Germinal center (tissue), 1 donor: ENCODE measurements around the gene SIVA1.

Experiments used
- DNase-seq: peaks from one replicate; pipeline ENCODE4 v3.0.0; 2012; ENCODE audit warnings: mixed read lengths, low spot score

Gene SIVA1

GRCh38 chr14:104784846-104785707 lies 32.1 kb downstream of the SIVA1 start:
- DNase-seq: no peak

DNA sequence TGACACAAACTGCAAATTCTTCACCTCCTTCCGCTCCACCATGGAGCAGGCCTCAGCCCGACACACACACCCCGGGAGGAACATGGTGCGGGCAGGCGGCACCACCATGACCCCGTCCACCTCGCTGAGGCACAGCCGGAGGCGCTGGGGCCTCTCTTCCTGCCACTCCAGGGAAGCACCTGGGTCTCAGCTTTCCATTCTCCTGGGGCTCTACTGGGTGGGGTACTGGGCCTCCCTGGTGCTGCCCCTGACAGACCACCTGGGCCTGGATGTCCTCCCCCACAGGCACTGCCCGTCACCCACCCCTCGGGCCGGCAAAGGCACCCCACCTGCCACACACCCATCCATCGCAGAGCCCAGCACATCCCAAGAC lies 32.7 kb downstream of the SIVA1 start:
- DNase-seq: no peak

DNA sequence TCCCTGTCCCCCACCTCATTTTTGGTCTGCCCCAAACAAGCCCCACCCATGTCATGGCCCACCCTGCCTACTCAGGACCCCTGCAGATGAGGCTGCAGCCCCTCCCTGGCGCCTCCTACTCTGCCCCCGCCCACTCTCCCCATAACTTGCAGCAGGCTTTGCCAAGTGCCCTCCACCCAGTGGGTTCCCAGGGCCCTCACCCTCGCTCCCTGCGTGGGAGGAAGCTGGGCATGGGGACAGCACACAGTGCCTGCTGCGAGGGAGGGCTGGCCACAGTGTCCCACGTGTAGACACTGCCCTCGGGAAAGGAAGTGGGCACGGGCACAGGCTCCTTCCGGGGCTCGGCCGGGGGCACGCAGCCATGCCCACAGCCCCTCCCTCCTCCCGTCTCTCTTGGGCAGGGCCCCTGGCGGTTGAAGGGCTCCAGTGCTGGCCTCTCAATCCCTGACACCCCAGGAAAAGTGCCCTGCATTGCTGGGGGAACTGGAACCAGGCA lies 33.2 kb downstream of the SIVA1 start:
- no peak for DNase-seq

- DNase-seq: no peak
Measured at GRCh38 chr14:104786726-104787675, 34.1 kb downstream of the SIVA1 start.

DNA sequence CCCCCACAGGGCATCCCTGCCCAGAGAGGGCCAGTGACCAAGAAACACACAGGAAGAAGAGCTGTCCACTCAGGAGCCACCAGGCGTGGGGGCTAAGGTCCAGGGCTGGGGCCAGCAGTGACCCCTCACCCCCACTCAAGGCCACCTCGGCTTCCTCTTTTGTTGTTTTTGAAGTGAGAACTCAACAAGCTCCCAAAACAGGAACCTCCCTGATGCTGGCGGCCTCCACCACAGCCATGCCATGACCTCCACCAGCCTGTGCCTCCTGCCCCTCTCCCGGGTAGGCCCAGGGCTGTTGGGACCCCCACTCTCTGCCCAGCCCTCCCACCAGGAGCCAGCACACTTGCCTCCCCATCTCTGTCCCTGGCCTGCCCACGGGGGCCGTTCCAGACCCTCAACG lies 34.8 kb downstream of the SIVA1 start:
- DNase-seq: no peak

GRCh38 chr14:104788161-104788818 lies 35.3 kb downstream of the SIVA1 start:
- no peak for DNase-seq

- DNase-seq: no peak
Measured at GRCh38 chr14:104788873-104789663, 36.1 kb downstream of the SIVA1 start.

GRCh38 chr14:104789752-104790743 lies 37.1 kb downstream of the SIVA1 start:
- no peak for DNase-seq

- no peak for DNase-seq
Measured at GRCh38 chr14:104791425-104791824, 38.5 kb downstream of the SIVA1 start.

DNA sequence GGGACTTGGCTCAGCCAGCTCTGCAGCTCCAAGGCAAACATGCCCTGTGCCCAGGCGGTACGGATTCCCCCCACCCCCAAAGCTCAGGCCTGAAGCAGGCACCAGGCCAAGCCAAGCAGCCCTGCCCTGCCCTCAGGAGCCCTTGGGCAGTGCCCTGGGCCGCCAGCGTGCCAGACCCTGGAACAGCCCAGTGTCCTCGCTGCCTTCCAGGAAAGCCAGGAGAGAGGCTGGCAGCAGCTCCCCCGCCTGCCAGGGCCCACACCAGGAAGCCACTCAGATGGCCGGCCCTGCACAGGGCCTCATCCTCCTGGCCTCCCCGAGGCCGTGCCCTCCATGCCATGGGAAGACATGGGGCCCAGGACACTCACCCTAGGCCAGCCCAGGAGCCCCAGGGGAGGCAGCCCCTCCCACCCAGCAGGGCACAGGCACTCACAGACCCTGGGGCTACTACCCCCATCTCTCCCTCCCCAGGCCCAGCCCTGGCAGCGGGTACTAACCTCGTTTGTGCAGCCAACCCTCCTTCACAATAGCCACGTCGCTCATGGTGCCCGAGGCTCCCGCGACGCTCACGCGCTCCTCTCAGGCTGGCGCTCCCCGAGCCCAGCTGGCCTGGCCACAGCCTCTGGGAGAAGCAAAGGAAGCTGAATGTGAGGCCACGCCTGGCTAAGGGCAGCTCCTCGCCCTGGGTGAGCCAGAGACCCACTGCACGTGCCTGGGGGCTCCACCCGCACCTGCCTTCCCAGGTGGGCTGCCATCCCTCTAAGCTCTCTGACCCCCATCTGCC lies 39.3 kb downstream of the SIVA1 start:
- DNase-seq: no peak

- DNase-seq: no peak
Measured at GRCh38 chr14:104792945-104793702, 40.2 kb downstream of the SIVA1 start.

DNA sequence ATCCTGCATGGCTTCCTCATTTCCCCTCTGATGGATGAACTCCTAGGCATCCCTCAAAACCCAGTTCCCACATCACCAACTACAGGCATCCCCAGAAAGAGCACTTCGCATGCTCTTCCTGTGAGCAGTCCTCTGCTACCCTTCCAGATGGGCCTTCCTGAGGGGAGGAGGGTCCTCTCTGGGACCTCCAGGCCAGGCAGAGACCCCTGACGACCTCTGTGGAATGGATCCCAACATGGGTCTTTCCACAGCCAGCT lies 40.7 kb downstream of the SIVA1 start:
- DNase-seq: no peak

GRCh38 chr14:104794099-104794498 lies 41.2 kb downstream of the SIVA1 start:
- DNase-seq: peak; percentile 51

DNA sequence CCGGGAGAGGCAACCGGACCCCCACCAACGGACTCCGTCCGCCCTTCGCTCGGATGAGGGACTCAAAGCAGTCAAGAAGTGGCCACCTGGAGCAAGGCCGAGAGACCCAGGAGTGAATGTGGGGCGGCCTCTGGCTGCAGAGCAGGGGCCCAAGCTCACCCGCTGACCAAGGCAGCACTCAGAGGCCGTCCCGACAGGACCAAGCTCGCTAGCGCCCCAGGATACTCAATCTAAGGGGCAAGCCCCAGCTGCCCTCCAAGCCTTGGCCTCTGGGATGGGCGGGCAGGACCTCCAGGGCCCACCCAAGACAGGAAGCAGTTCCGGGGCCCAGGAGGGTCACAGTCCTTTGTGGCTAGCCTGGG lies 41.7 kb downstream of the SIVA1 start:
- DNase-seq: no peak

- DNase-seq: peak; percentile 60
Measured at GRCh38 chr14:104794993-104795780, 42.2 kb downstream of the SIVA1 start, which contains the start of gene AKT1. Gene AKT1 (minus strand): TSS chr14:104795748. CDS start chr14:104792643, 3,105 bp downstream.

DNA sequence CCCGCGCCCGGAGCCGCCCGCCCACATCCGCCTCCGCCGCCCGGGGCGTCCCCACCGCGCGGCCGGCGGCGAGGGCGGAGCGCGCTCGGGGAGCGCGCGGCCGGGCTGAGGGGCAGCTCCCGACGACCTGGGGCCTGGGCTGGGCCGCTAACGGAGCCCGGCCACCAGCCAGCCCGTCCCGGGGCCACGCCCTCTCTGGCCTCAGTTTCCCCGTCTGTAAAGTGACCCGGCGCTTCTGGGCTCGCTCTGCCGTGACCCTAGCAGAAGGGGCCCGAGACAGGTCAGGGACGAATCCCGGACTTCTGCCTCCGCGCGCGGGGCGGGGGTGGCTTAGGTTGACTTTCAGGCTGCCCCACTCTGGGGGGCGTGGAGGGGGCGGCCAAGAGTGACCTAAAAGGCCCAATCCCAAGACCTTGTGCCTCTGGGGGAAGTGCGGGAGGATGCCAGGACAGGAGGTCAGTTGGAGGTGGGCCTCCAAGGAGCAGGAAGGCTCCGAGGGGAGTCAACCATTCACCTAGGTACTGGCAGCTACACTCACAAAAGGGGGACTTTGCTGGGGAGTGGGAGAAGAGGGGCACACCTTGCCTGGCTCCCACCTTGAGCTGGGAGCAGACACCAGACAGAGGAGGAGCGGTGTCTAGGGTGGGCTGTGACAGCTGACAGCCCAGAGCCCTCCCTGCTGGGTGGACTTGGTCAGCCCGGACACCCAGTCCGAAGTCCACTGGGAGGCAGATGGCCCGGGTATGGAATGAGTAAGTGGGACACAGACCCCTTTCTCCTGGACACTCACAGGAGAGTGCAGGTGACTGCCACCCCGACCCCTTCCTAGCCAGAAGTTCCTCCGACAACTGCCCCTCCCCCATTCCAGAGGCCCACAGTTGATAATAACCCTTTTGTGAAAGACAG lies 43.1 kb downstream of the SIVA1 start:
- DNase-seq: peak; percentile 86

DNA sequence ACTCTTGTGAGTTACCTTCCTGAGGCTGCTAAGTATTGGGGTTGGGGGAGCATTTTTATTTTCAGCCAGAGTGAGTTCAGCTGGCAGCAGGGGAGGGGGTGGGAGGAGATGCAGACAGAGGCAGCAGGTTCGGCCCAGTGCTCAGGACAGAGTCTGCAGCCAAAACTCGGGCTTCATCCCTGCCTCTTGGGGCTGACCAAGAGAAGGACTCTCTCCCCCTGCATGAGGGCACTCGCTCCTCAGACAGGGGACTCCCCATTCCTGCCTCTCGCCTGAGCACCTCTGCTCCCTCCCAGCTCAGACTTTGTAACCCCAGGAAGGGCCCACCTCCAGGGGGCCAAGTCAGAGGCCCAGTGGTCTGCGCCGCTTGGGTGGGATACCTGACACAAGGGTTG lies 43.7 kb downstream of the SIVA1 start:
- DNase-seq: no peak
